HL-60 (cell line): ENCODE results near the gene YWHAQ.

ENCODE experiments used
- DNase-seq, 2 experiments: peaks; one replicate each; pipeline ENCODE4 v3.0.0-alpha.2; 2010 to 2020; ENCODE audit warnings: low read depth in 1 of 2, low spot score in 1 of 2
- H3K27ac ChIP-seq: fragments of 250-450 bp; sonication (Bioruptor Pico); replicated peaks from 2 replicates; pipeline ENCODE4 v1.5.1; 2020; ENCODE audit warnings: mild to moderate bottlenecking, moderate library complexity
- H3K27me3 ChIP-seq: fragments of 250-450 bp; sonication (Bioruptor Pico); 2 replicates; pipeline ENCODE4 v1.5.1; 2021; ENCODE audit warnings: mild to moderate bottlenecking, moderate library complexity; ENCODE audit not compliant: insufficient read depth, poor library complexity, severe bottlenecking
- H3K4me3 ChIP-seq: replicated peaks from 2 replicates; pipeline ENCODE4 v1.5.1; 2011; ENCODE audit warnings: mild to moderate bottlenecking, control low read depth, low read length; ENCODE audit not compliant: insufficient read depth
- CTCF ChIP-seq: IDR thresholded peaks from one replicate; pipeline ENCODE4 v1.5.1; 2011; ENCODE audit warnings: low read length, control low read depth, inconsistent platforms; ENCODE audit not compliant: insufficient read depth
- GABPA ChIP-seq: IDR thresholded peaks from 2 replicates; pipeline ENCODE4 v1.6.1; 2012; ENCODE audit warnings: low read depth
- POLR2AphosphoS5 ChIP-seq: IDR thresholded peaks from 2 replicates; pipeline ENCODE4 v1.6.1; 2012; ENCODE audit warnings: low read depth
- REST ChIP-seq: IDR thresholded peaks from 2 replicates; pipeline ENCODE4 v1.6.1; 2012; ENCODE audit warnings: low read depth; ENCODE audit not compliant: insufficient replicate concordance
- SPI1 ChIP-seq: IDR thresholded peaks from 2 replicates; pipeline ENCODE4 v1.6.1; 2012; ENCODE audit warnings: low read depth, mild to moderate bottlenecking, borderline replicate concordance

Gene YWHAQ

GRCh38 chr2:9655441-9656269, 24.9 kb upstream of the YWHAQ start:
- no peak overlapping the region for H3K4me3 ChIP-seq
- DNase-seq, result no peak
- H3K27me3 ChIP-seq, result peaks cover 3% of the 10 kb centered on the region
- no peak overlapping the region for H3K27ac ChIP-seq
- no peak for TF ChIP-seq REST
- no peak for TF ChIP-seq POLR2AphosphoS5
- no peak for TF ChIP-seq SPI1
- no peak for TF ChIP-seq GABPA
- no peak for TF ChIP-seq CTCF

DNA sequence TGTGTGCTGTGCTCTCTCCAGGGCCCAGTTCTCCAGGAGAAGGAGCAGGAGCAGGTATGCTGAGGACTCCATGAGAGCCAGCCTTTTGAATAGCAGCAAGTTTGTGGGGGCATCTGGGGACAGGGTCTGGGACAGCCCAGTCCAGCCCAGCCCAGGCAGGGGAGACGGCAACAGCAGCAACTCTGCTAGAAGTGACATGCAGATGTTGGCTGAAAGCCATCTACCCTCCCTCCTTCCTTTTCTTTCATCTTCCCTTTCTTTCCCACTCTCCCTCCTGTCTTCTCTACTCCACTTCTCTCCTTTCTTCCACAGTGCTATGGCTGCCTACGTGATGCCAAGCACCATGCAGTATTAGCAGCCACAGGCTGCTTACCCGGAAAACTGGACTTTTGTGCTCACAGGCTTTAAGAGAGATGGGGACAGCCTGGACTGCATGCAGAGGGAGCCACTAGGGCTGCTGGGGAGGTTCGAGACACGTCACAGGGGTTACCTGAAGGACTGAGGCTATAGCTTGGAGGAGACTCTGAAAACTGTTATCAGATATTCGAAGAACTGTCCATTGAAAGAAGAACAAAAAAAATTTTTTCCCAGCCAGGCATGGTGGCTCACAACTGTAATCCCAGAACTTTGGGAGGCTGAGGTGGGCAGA, 23.8 kb upstream of the YWHAQ start:
- Histone ChIP-seq H3K4me3 (no peak overlapping the region), H3K27me3 (peaks cover 3% of the 10 kb centered on the region), H3K27ac (no peak overlapping the region)
- no peak for DNase-seq
- no peak for TF ChIP-seq SPI1
- no peak for TF ChIP-seq GABPA
- TF ChIP-seq POLR2AphosphoS5, result no peak
- TF ChIP-seq CTCF, result no peak
- no peak for TF ChIP-seq REST

GRCh38 chr2:9653485-9654271, 22.9 kb upstream of the YWHAQ start:
- DNase-seq, result no peak

More at GRCh38 chr2:9653485-9654271, 22.9 kb upstream of the YWHAQ start:
- peaks cover 3% of the 10 kb centered on the region for H3K27me3 ChIP-seq
- no peak overlapping the region for H3K4me3 ChIP-seq
- TF ChIP-seq POLR2AphosphoS5, result no peak
- no peak for TF ChIP-seq REST
- TF ChIP-seq GABPA, result no peak
- TF ChIP-seq SPI1, result no peak
- no peak for TF ChIP-seq CTCF
- no peak overlapping the region for H3K27ac ChIP-seq
